ENCODE data around the gene OAS2.

Gene OAS2

GRCh38 chr12:113050795-113051194 is 72.5 kb downstream of the OAS2 start:
- ChIA-PET CTCF (interaction anchor here (0.7 to 1.2 kb wide), 3 partner anchors 58 to 102 kb away, joined by 3 to 6 read pairs (median 4); no protein-coding TSS in a partner anchor), POLR2A (ENCODE audit: low non-redundant PET) (no interaction called here)
- no peak for DNase-seq (ENCODE audit: low spot score)
- no peak overlapping the region for H3K27ac ChIP-seq
- TF ChIP-seq CTCF (conservative IDR thresholded peaks at IDR 0.05; ENCODE audit: low read depth), result no peak

- TF ChIP-seq CTCF (conservative IDR thresholded peaks at IDR 0.05; ENCODE audit: low read depth), result no peak
- ChIA-PET CTCF (no interaction called here), POLR2A (ENCODE audit: low non-redundant PET) (no interaction called here)
- no peak overlapping the region for H3K27ac ChIP-seq
- no peak for DNase-seq (ENCODE audit: low spot score)
Observed at GRCh38 chr12:113051759-113052158, 73.4 kb downstream of the OAS2 start.

- TF ChIP-seq CTCF (conservative IDR thresholded peaks at IDR 0.05; ENCODE audit: low read depth), result no peak
- H3K27ac ChIP-seq, result no peak overlapping the region
- no peak for DNase-seq (ENCODE audit: low spot score)
- ChIA-PET CTCF (no interaction called here), POLR2A (ENCODE audit: low non-redundant PET) (no interaction called here)
Observed at GRCh38 chr12:113052326-113052725, 74.0 kb downstream of the OAS2 start.

GRCh38 chr12:113054948-113055486 is 76.7 kb downstream of the OAS2 start:
- ChIA-PET CTCF (no interaction called here), POLR2A (ENCODE audit: low non-redundant PET) (no interaction called here)
- no peak overlapping the region for H3K27ac ChIP-seq
- DNase-seq (ENCODE audit: low spot score), result no peak
- no peak for TF ChIP-seq CTCF (conservative IDR thresholded peaks at IDR 0.05; ENCODE audit: low read depth)

GRCh38 chr12:113055594-113056380 is 77.5 kb downstream of the OAS2 start:
- POLR2A ChIA-PET (ENCODE audit: low non-redundant PET), result no interaction called here
- H3K27ac ChIP-seq, result no peak overlapping the region
- TF ChIP-seq CTCF (conservative IDR thresholded peaks at IDR 0.05; ENCODE audit: low read depth), result no peak
- no peak for DNase-seq (ENCODE audit: low spot score)
- CTCF ChIA-PET, result no interaction called here

- ChIA-PET CTCF (no interaction called here), POLR2A (ENCODE audit: low non-redundant PET) (no interaction called here)
- DNase-seq (ENCODE audit: low spot score), result no peak
- no peak overlapping the region for H3K27ac ChIP-seq
- TF ChIP-seq CTCF (conservative IDR thresholded peaks at IDR 0.05; ENCODE audit: low read depth), result no peak
Observed at GRCh38 chr12:113056381-113056630, 78.0 kb downstream of the OAS2 start.
